SU-DHL-6 (cell line): ENCODE measurements around the gene ARHGAP20.

ENCODE experiments used
- CTCF ChIP-seq: fragments of 200-600 bp; sonication (generic); IDR thresholded peaks from one replicate; pipeline ENCODE4 v1.5.1; 2017; ENCODE audit warnings: antibody characterized with exemption, mild to moderate bottlenecking, low read length, moderate library complexity; ENCODE audit not compliant: insufficient read depth, poor library complexity, severe bottlenecking
- EZH2phosphoT487 ChIP-seq: fragments of 200-600 bp; sonication (generic), shearing (Covaris generic); conservative IDR thresholded peaks from 2 replicates; pipeline ENCODE4 v1.6.1; 2018; ENCODE audit warnings: mild to moderate bottlenecking, antibody characterized with exemption, low read length, moderate library complexity, mixed read lengths

GRCh38 chr11:110735455-110736170, 23.4 kb upstream of the ARHGAP20 start:
- TF ChIP-seq CTCF (no peak), EZH2phosphoT487 (no peak)
